ENCODE data around the gene HIVEP1. TPM values are rescaled to one million over a fixed set of nuclear protein-coding genes. Genes with fewer than 3 reads are reported as not detected.

HIVEP1 gene
- total RNA-seq, 1 experiment from 2014 or later = 24.3 TPM

DNA sequence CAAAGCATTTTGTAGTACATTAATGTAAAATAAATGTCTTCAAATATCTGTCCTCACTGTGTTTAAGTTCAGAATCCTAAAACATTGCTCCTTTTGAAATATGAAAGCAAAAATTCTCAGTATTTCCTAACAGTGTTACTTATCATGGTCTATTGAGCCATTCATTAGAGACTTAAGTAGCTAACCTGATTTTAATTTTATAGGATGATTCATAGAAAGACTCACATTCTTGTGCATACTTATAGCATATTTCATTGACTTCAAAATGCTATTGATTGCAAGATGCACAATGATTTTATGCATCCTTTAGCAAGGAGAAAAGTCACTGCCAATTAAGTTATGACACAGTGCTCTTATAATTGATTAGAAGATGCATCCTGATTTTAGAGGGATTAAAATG lies 85.7 kb downstream of the HIVEP1 start:
- DNase-seq (ENCODE audit: low spot score) (no peak), ATAC-seq (no peak)
- ChIA-PET CTCF (no interaction called here), POLR2A (no interaction called here)
- no peak for TF ChIP-seq ZNF396 (CRISPR knock-in tag; IDR thresholded peaks at IDR 0.05; ENCODE audit: borderline replicate concordance)
- TF ChIP-seq, protein P1, sequence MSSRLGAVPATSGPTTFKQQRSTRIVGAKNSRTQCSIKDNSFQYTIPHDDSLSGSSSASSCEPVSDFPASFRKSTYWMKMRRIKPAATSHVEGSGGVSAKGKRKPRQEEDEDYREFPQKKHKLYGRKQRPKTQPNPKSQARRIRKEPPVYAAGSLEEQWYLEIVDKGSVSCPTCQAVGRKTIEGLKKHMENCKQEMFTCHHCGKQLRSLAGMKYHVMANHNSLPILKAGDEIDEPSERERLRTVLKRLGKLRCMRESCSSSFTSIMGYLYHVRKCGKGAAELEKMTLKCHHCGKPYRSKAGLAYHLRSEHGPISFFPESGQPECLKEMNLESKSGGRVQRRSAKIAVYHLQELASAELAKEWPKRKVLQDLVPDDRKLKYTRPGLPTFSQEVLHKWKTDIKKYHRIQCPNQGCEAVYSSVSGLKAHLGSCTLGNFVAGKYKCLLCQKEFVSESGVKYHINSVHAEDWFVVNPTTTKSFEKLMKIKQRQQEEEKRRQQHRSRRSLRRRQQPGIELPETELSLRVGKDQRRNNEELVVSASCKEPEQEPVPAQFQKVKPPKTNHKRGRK (CRISPR knock-in tag; IDR thresholded peaks at IDR 0.05; ENCODE audit: borderline replicate concordance) = no peak
- no peak for TF ChIP-seq MLX (CRISPR knock-in tag; IDR thresholded peaks at IDR 0.05)
- no peak for TF ChIP-seq NFE2L1 (CRISPR knock-in tag; IDR thresholded peaks at IDR 0.05)
- no peak for TF ChIP-seq ZNF671 (CRISPR knock-in tag; IDR thresholded peaks at IDR 0.05)
- Mint-ChIP-seq H3K4me3 (no peak overlapping the region), H3K27ac (no peak overlapping the region), H3K4me1 (0 out of 2 replicates have a peak, but pooled peaks cover 7% of the 10 kb centered on the region), H3K9me3 (no peaks in the 10 kb centered on the region), H3K27me3 (ENCODE audit: low read depth) (no peaks in the 10 kb centered on the region), H3K36me3 (0 out of 2 replicates have a peak, but pooled peaks cover 3% of the 10 kb centered on the region)

GRCh38 chr6:12099623-12100338 lies 87.7 kb downstream of the HIVEP1 start:
- ATAC-seq = 0 out of 2 replicates have a peak, but pooled peaks have one; percentile 24
- 0 out of 2 replicates have a peak, but pooled peaks cover 7% of the 10 kb centered on the region for H3K4me1 Mint-ChIP-seq

GRCh38 chr6:12101048-12101447 lies 88.9 kb downstream of the HIVEP1 start:
- POLR2A ChIA-PET = no interaction called here
- DNase-seq (ENCODE audit: low spot score) = no peak
- Mint-ChIP-seq H3K27ac (no peak overlapping the region), H3K9me3 (no peaks in the 10 kb centered on the region), H3K36me3 (no peaks in the 10 kb centered on the region), H3K4me3 (no peak overlapping the region), H3K27me3 (ENCODE audit: low read depth) (no peaks in the 10 kb centered on the region), H3K4me1 (0 out of 2 replicates have a peak, but pooled peaks cover 7% of the 10 kb centered on the region)
- CTCF ChIA-PET = no interaction called here
- ATAC-seq = no peak
- TF ChIP-seq OVOL2 (CRISPR knock-in tag; IDR thresholded peaks at IDR 0.05; ENCODE audit: borderline replicate concordance) (no peak), JUN (CRISPR knock-in tag; IDR thresholded peaks at IDR 0.05) (no peak), FOXJ3 (CRISPR knock-in tag; IDR thresholded peaks at IDR 0.05; ENCODE audit: borderline replicate concordance) (no peak), GABPB1 (CRISPR knock-in tag; IDR thresholded peaks at IDR 0.05) (no peak), RELA (CRISPR knock-in tag; IDR thresholded peaks at IDR 0.05; ENCODE audit: borderline replicate concordance) (no peak), PRRX2 (CRISPR knock-in tag; IDR thresholded peaks at IDR 0.05) (no peak), NFYB (CRISPR knock-in tag; conservative IDR thresholded peaks at IDR 0.05; ENCODE audit: low read depth) (no peak), TEAD4 (CRISPR knock-in tag; IDR thresholded peaks at IDR 0.05) (no peak), ZNF671 (CRISPR knock-in tag; IDR thresholded peaks at IDR 0.05) (no peak)
- TF ChIP-seq, protein P1 (CRISPR knock-in tag; IDR thresholded peaks at IDR 0.05; ENCODE audit: borderline replicate concordance) = no peak

More at GRCh38 chr6:12099623-12100338, 87.7 kb downstream of the HIVEP1 start:
- ChIA-PET CTCF (no interaction called here), POLR2A (no interaction called here)
- H3K36me3 Mint-ChIP-seq = no peaks in the 10 kb centered on the region
- H3K9me3 Mint-ChIP-seq = no peaks in the 10 kb centered on the region
- H3K27ac Mint-ChIP-seq = no peak overlapping the region; the same call in 1 of the 2 replicates
- TF ChIP-seq SP1 (CRISPR knock-in tag; conservative IDR thresholded peaks at IDR 0.05) (no peak), GRHL2 (CRISPR knock-in tag; IDR thresholded peaks at IDR 0.05; ENCODE audit: insufficient replicate concordance, severe bottlenecking) (no peak), NFE2L1 (CRISPR knock-in tag; IDR thresholded peaks at IDR 0.05) (no peak), ZNF423 (CRISPR knock-in tag; IDR thresholded peaks at IDR 0.05) (no peak), HMGA2 (CRISPR knock-in tag; IDR thresholded peaks at IDR 0.05) (no peak), CTCF (IDR thresholded peaks at IDR 0.05) (no peak), USF2 (CRISPR knock-in tag; IDR thresholded peaks at IDR 0.05) (no peak), ZBTB21 (CRISPR knock-in tag; IDR thresholded peaks at IDR 0.05; ENCODE audit: borderline replicate concordance) (no peak), EMX1 (CRISPR knock-in tag; IDR thresholded peaks at IDR 0.05) (no peak)
- TF ChIP-seq, protein P2, sequence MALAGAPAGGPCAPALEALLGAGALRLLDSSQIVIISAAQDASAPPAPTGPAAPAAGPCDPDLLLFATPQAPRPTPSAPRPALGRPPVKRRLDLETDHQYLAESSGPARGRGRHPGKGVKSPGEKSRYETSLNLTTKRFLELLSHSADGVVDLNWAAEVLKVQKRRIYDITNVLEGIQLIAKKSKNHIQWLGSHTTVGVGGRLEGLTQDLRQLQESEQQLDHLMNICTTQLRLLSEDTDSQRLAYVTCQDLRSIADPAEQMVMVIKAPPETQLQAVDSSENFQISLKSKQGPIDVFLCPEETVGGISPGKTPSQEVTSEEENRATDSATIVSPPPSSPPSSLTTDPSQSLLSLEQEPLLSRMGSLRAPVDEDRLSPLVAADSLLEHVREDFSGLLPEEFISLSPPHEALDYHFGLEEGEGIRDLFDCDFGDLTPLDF (CRISPR knock-in tag; IDR thresholded peaks at IDR 0.05) = no peak
- H3K27me3 Mint-ChIP-seq (ENCODE audit: low read depth) = no peaks in the 10 kb centered on the region
- no peak for DNase-seq (ENCODE audit: low spot score)
- H3K4me3 Mint-ChIP-seq = no peak overlapping the region

All from WTC11 (cell line).